Spleen (tissue), 11 donors: ENCODE measurements around the gene PRKACB. TPM values are rescaled to one million over a fixed set of nuclear protein-coding genes. Genes with fewer than 3 reads are reported as not detected.
A peak's percentile ranks its signal among the peaks of the same experiment; 100 is the strongest.

Experiments used
- DNase-seq: peaks from one replicate; pipeline ENCODE4 v3.0.0-alpha.2; 2020
- H3K27ac ChIP-seq, 8 donors: fragments of 200-600 bp; sonication (generic) in 7 of 8; 1 replicate in 4 of 8; 2 replicates in 4 of 8; pipeline versions ENCODE4 v1.5.0 to v1.8.0; 2016 to 2021; ENCODE audit warnings: inconsistent platforms in 4 of 8, mild to moderate bottlenecking in 4 of 8, moderate library complexity in 1 of 8
- H3K27me3 ChIP-seq, 7 donors: fragments of 200-600 bp; sonication (generic) in 6 of 7; replicated peaks in 1 of 7; 1 replicate in 4 of 7; 2 replicates in 3 of 7; pipeline versions ENCODE4 v1.5.0 to v1.8.0; 2016 to 2021; ENCODE audit warnings: inconsistent platforms in 3 of 7, mild to moderate bottlenecking in 1 of 7
- H3K36me3 ChIP-seq, 6 donors: fragments of 200-600 bp; sonication (generic) in 5 of 6; 1 replicate in 4 of 6; 2 replicates in 2 of 6; pipeline versions ENCODE4 v1.5.0 to v1.8.0; 2016 to 2021; ENCODE audit warnings: inconsistent platforms in 2 of 6
- H3K4me1 ChIP-seq, 6 donors: fragments of 200-600 bp; sonication (generic) in 5 of 6; 1 replicate in 3 of 6; 2 replicates in 3 of 6; pipeline versions ENCODE4 v1.5.0 to v1.8.0; 2016 to 2021; ENCODE audit warnings: inconsistent platforms in 3 of 6
- H3K4me3 ChIP-seq, 8 donors: fragments of 200-600 bp; sonication (generic) in 7 of 8; 1 replicate in 4 of 8; 2 replicates in 4 of 8; pipeline versions ENCODE4 v1.5.0 to v1.8.0; 2016 to 2021; ENCODE audit warnings: inconsistent platforms in 4 of 8, mild to moderate bottlenecking in 4 of 8, moderate library complexity in 2 of 8
- H3K9me3 ChIP-seq, 8 donors: fragments of 200-600 bp; sonication (generic) in 7 of 8; 1 replicate in 4 of 8; 2 replicates in 4 of 8; pipeline versions ENCODE4 v1.5.0 to v1.8.0; 2016 to 2021; ENCODE audit warnings: inconsistent platforms in 4 of 8
- POLR2A ChIP-seq, 3 donors: fragments of 450-650 bp; IDR thresholded peaks; one replicate each; pipeline ENCODE4 v1.5.1; 2017; ENCODE audit warnings: antibody characterized with exemption in 3 of 3, mild to moderate bottlenecking in 1 of 3
- POLR2AphosphoS5 ChIP-seq, 3 donors: sonication (generic); formaldehyde crosslinking; IDR thresholded peaks; one replicate each; pipeline ENCODE4 v1.5.1; 2017; ENCODE audit warnings: antibody characterized with exemption in 3 of 3
- WGBS, 5 donors: extraction: QIAGEN DNeasy Blood & Tissue Kit in 3 of 5; methylation state at CpG; one replicate each; pipeline versions ENCODE4 v1.1.5 to v1.1.7; 2013 to 2018; 5-methylcytosine and 5-hydroxymethylcytosine counted together
- intact Hi-C: fragments of 100-400 bp; cut with DNase I; formaldehyde crosslinking; loops from one replicate; pipeline ENCODE4 v1.15.0; 2023; ENCODE audit warnings: low total_unique reads
- polyA plus RNA-seq, 3 donors: library from polyadenylated mRNA; stranded (reverse); fragments of 200-250 nt; gene quantifications; one replicate each; pipeline ENCODE4 v1.2.1, GENCODE V29; 2013
- total RNA-seq, 7 donors: library from RNA; depleted of rRNA in 3 of 7; stranded (reverse); fragments of >200 nt in 3 of 7; fragmentation: NEBNext Ultra II Directional in 4 of 7; extraction: Animal tissue kit (Norgen Biotek cat#: 25700) in 4 of 7; gene quantifications; one replicate each; pipeline versions ENCODE4 v1.1.0 to v1.2.1, GENCODE V29; 2016 to 2021
- TF ChIP-seq, protein P1 (sequence below), 11 experiments: fragments of 200-600 bp in 7 of 11; fragments of 450-650 bp in 4 of 11; sonication (generic) in 4 of 11; IDR thresholded peaks in 8 of 11; conservative IDR thresholded peaks in 3 of 11; 1 replicate in 7 of 11; 2 replicates in 4 of 11; pipeline versions ENCODE4 v1.4.0 to v1.8.0; 2016 to 2021; ENCODE audit warnings: antibody characterized with exemption in 11 of 11, inconsistent platforms in 4 of 11, mild to moderate bottlenecking in 1 of 11
- donor health status: healthy with polysubstance abuse.
- donor health status: DM: no; HTN: no; CAD: no; lungs with moderate emphysema.
- donor health status: DM: no; HTN: no; CAD: no.
- donor health status: Bipolar disorder and iron deficiency.
- donor health status: healthy.
- donor health status: DM: no; HTN: no; CAD: no.
- donor health status: DM: yes; HTN: yes; CAD: no.

The PRKACB gene
- total and polyA plus RNA-seq, 10 donors, result 21.0 to 93.0 (median 61.1) TPM

DNA sequence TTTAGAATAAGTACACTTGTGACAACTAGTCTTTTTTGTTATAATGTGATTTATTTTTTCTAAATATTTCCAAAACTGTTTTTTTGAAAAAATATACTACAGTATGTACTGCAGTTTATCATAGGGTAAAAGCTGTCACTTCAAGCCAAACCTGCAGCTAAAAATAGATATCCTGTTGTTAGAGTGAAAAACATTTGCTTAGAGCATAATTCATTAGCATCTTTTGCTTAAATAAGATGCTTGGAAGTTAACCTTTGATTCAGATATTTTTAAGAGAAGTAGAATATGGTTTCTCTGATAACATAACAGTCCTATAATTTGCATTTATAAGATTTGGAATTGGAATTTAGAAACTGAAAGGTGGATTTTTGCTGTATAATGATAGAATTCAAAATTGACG is 21.5 kb downstream of the PRKACB start:
- Histone ChIP-seq H3K36me3 (no peaks in the 10 kb centered on the region), H3K4me1 (peaks cover 7 to 94% (median 40%) of the 10 kb centered on the region in 6 donors), H3K27me3 (no peaks in the 10 kb centered on the region), H3K9me3 (no peaks in the 10 kb centered on the region), H3K27ac (peak overlapping the region in 2 of 8 donors; percentile 12 to 22), H3K4me3 (no peak overlapping the region)
- no peak for DNase-seq
- TF ChIP-seq POLR2A (IDR thresholded peaks at IDR 0.05), result no peak
- TF ChIP-seq, protein P1, sequence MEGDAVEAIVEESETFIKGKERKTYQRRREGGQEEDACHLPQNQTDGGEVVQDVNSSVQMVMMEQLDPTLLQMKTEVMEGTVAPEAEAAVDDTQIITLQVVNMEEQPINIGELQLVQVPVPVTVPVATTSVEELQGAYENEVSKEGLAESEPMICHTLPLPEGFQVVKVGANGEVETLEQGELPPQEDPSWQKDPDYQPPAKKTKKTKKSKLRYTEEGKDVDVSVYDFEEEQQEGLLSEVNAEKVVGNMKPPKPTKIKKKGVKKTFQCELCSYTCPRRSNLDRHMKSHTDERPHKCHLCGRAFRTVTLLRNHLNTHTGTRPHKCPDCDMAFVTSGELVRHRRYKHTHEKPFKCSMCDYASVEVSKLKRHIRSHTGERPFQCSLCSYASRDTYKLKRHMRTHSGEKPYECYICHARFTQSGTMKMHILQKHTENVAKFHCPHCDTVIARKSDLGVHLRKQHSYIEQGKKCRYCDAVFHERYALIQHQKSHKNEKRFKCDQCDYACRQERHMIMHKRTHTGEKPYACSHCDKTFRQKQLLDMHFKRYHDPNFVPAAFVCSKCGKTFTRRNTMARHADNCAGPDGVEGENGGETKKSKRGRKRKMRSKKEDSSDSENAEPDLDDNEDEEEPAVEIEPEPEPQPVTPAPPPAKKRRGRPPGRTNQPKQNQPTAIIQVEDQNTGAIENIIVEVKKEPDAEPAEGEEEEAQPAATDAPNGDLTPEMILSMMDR (IDR thresholded peaks at IDR 0.05 in 8 of 11, conservative IDR thresholded peaks at IDR 0.05 in 3 of 11), result no peak
- no peak for TF ChIP-seq POLR2AphosphoS5 (IDR thresholded peaks at IDR 0.05)
- WGBS, 5 donors, result 57 to 71% (median 68%) methylated on average over 1 of the region's 1 CpG
- intact Hi-C loops, result no loop called here

DNA sequence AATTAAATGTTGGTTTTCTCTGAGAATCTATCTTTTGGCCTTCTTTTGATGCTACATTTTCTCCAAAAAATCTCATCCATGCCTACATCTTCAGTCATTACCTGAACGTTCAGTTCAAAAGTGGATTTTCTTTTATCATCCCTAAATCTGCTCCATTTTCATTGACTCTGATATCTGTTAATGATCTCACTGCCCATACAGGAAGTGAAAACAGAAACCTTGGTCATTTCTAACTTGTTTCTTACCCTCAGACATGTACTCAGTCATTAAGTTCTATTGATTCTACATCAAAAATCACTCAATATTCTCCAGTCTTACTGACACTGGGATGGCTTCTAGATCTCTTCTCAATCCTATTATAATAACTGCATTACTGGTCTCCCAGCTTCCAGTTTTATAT is 22.7 kb downstream of the PRKACB start:
- Histone ChIP-seq H3K9me3 (no peaks in the 10 kb centered on the region), H3K27ac (peak overlapping the region in 3 of 8 donors; percentile 12 to 22 (median 12)), H3K4me3 (no peak overlapping the region), H3K4me1 (peaks cover 7 to 89% (median 39%) of the 10 kb centered on the region in 6 donors), H3K27me3 (no peaks in the 10 kb centered on the region), H3K36me3 (no peaks in the 10 kb centered on the region)
- WGBS, 5 donors, result 50 to 69% (median 63%) methylated on average over 1 of the region's 1 CpG
- TF ChIP-seq, protein P1 (IDR thresholded peaks at IDR 0.05 in 8 of 11, conservative IDR thresholded peaks at IDR 0.05 in 3 of 11), result no peak
- TF ChIP-seq POLR2A (IDR thresholded peaks at IDR 0.05) (no peak), POLR2AphosphoS5 (IDR thresholded peaks at IDR 0.05) (no peak)
- intact Hi-C loops, result no loop called here
- DNase-seq, result no peak

DNA sequence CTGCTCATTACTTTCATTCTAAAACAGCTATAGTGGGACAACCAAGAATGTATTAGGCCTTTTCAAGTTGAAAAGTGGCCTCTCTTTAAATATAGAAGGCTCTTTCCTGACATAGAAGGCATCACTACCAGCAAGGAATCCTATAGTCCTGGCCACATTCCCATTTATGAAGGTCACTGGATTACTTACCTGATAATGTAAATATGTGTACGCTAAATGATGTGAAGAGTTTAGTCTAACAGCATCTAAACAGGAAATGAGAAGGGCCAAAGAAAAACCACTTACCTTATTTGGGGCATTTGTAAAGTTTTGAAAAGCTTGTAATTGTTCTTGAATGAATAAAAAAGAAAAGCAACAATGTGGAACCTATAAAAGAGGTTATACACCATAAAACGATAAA is 24.7 kb downstream of the PRKACB start:
- TF ChIP-seq, protein P1 (IDR thresholded peaks at IDR 0.05 in 8 of 11, conservative IDR thresholded peaks at IDR 0.05 in 3 of 11), result no peak
- TF ChIP-seq POLR2AphosphoS5 (IDR thresholded peaks at IDR 0.05), result no peak
- no peak for TF ChIP-seq POLR2A (IDR thresholded peaks at IDR 0.05)
- Histone ChIP-seq H3K36me3 (no peaks in the 10 kb centered on the region), H3K27me3 (no peaks in the 10 kb centered on the region), H3K27ac (no peak overlapping the region), H3K4me3 (no peak overlapping the region), H3K9me3 (no peaks in the 10 kb centered on the region), H3K4me1 (peaks cover 7 to 80% (median 29%) of the 10 kb centered on the region in 6 donors)
- intact Hi-C loops, result no loop called here
- WGBS, 5 donors, result 78 to 89% (median 81%) methylated on average over 2 of the region's 2 CpGs
- DNase-seq, result no peak

DNA sequence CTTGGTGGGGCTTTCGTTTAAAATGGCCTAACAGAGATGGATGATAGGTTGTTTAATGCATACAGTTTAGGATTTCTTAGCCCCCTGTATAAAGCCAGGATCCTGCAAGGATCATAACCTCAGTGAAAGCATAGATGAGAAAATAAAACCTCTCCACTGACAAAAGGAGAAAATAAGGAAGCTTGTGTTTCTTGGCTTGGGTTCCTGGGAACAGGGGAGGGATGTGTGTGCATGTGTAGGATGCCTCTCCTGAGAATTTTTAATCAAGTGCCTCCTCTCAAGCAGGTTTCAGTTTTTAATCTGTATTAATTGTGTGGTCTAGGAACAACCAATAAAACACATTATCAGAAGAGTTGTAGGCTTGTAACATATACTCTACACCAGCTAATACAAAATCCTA is 26.1 kb downstream of the PRKACB start:
- no peak for DNase-seq
- TF ChIP-seq, protein P1 (IDR thresholded peaks at IDR 0.05 in 8 of 11, conservative IDR thresholded peaks at IDR 0.05 in 3 of 11), result no peak
- H3K9me3 ChIP-seq, result no peaks in the 10 kb centered on the region
- H3K36me3 ChIP-seq, result no peaks in the 10 kb centered on the region
- H3K4me1 ChIP-seq, result peaks cover 3 to 74% (median 19%) of the 10 kb centered on the region in 6 donors
- no peaks in the 10 kb centered on the region for H3K27me3 ChIP-seq
- no peak overlapping the region for H3K4me3 ChIP-seq
- WGBS, 5 donors, result 70 to 89% (median 78%) methylated on average over 1 of the region's 1 CpG
- intact Hi-C loops, result no loop called here
- H3K27ac ChIP-seq, result no peak overlapping the region
